Lower leg skin (tissue), 4 donors: ENCODE measurements around the gene DGKE. TPM values are rescaled to one million over a fixed set of nuclear protein-coding genes. Genes with fewer than 3 reads are reported as not detected.
A peak's percentile ranks its signal among the peaks of the same experiment; 100 is the strongest.

ENCODE experiments used
- DNase-seq, 2 donors: peaks; one replicate each; pipeline ENCODE4 v3.0.0-alpha.2; 2019; ENCODE audit warnings: low spot score in 2 of 2
- H3K4me3 ChIP-seq: fragments of 200-600 bp; sonication (generic); 2 replicates; pipeline ENCODE4 v1.5.1; 2017; ENCODE audit warnings: mild to moderate bottlenecking, low read depth; ENCODE audit not compliant: poor library complexity, severe bottlenecking
- CTCF ChIP-seq, 3 donors: fragments of 450-650 bp; IDR thresholded peaks; one replicate each; pipeline ENCODE4 v1.5.1; 2016; ENCODE audit warnings: antibody characterized with exemption in 3 of 3, mild to moderate bottlenecking in 3 of 3, moderate library complexity in 2 of 3
- POLR2A ChIP-seq, 2 donors: fragments of 450-650 bp; IDR thresholded peaks; one replicate each; pipeline ENCODE4 v1.6.1; 2016 to 2017; ENCODE audit warnings: antibody characterized with exemption in 2 of 2, mild to moderate bottlenecking in 1 of 2, moderate library complexity in 1 of 2
- WGBS, 2 donors: methylation state at CpG; one replicate each; pipeline ENCODE4 v1.1.5; 2018; 5-methylcytosine and 5-hydroxymethylcytosine counted together
- intact Hi-C: fragments of 100-400 bp; cut with DNase I; formaldehyde crosslinking; loops from one replicate; pipeline ENCODE4 v1.15.0; 2023; ENCODE audit warnings: low total_unique reads
- total RNA-seq, 4 donors: library from RNA; depleted of rRNA; stranded (reverse); fragments of >200 nt; gene quantifications; one replicate each; pipeline ENCODE4 v1.1.0, GENCODE V29; 2016

Gene DGKE
- total RNA-seq, 4 donors from 2014 or later, result 2.5 to 5.7 (median 3.2) TPM

DNA sequence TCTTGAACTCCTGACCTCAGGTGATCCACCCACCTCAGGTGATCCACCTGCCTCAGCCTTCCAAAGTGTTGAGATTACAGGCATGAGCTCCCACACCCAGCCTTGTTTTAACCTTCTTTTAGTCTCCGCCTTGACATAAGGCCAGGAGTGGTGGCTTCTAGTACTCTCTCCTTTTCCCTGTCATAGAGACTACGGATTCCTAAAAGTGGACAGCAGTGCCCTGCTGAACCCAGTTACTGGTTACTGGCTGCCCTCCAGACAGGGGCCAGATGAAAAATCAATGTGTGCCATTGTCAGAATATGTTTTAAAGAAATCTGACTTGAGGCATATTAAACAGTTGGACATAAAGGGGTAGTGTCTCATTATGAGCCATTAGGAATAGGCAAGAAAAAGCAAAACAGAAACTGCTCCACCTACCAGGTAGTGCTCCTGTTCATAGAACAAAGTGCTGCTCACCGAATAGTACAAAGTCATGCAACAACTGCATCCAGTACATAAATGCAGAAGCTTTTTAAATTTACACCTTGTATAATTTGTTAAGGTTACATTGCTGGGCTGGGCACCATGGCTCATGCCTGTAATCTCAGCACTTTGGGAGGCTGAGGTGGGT, 47.8 kb downstream of the DGKE start:
- no peak for DNase-seq

DNA sequence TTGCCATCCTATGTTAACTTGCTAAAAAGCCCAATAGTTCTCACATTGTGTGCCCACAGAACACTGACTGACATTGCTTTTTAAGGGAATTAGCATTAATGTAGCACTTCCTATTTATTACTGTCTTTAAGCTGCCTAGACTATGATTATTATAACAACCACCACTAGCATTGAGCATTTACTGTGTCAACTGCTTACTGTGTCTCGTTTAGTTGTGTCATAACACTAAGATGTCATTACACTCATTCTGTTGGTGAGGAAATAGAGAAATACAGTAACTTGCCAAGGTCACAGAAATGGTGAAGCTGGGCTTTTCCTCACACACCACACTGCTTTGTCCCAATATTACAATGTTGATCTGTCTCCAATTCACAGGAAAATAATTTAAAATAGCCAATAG, 49.7 kb downstream of the DGKE start:
- TF ChIP-seq CTCF (IDR thresholded peaks at IDR 0.05), result no peak
- no peak for TF ChIP-seq POLR2A (IDR thresholded peaks at IDR 0.05)
- DNase-seq, result no peak
- H3K4me3 ChIP-seq, result no peak overlapping the region
- WGBS, 2 donors, result 48 to 51% methylated on average over 1 of the region's 1 CpG
- intact Hi-C loops, result no loop called here

More for the DNA sequence above, 47.8 kb downstream of the DGKE start:
- intact Hi-C loops, result no loop called here
- 86 to 90% methylated on average over 3 of the region's 3 CpGs for WGBS, 2 donors
- TF ChIP-seq POLR2A (IDR thresholded peaks at IDR 0.05) (no peak), CTCF (IDR thresholded peaks at IDR 0.05) (no peak)
- H3K4me3 ChIP-seq, result no peak overlapping the region

- peak in 1 of 2 donors; percentile 80 for DNase-seq
- 85 to 87% methylated on average over 6 of the region's 6 CpGs for WGBS, 2 donors
- intact Hi-C loops, result no loop called here
- no peak for TF ChIP-seq CTCF (IDR thresholded peaks at IDR 0.05)
- TF ChIP-seq POLR2A (IDR thresholded peaks at IDR 0.05), result no peak
- no peak overlapping the region for H3K4me3 ChIP-seq
Measured at GRCh38 chr17:56884483-56885311, 50.7 kb downstream of the DGKE start.

DNA sequence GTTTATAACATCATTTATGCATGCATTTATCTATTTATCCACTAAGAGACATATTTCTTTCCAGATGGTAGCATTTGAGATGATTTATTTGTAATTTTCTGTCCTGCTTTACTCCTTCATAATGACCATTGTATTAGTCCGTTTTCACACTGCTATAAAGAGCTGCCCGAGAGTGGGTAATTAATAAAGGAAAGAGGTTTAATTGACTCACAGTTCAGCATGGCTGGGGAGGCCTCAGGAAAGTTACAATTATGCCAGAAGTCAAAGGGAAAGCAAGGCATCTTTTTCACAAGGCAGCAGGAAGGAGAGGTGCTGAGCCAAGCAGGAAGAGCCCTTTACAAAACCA, 51.3 kb downstream of the DGKE start:
- TF ChIP-seq CTCF (IDR thresholded peaks at IDR 0.05) (no peak), POLR2A (IDR thresholded peaks at IDR 0.05) (no peak)
- no peak for DNase-seq
- intact Hi-C loops, result no loop called here
- no peak overlapping the region for H3K4me3 ChIP-seq
- 76 to 80% methylated on average over 2 of the region's 2 CpGs for WGBS, 2 donors

GRCh38 chr17:56886288-56886731, 52.4 kb downstream of the DGKE start:
- intact Hi-C loops, result no loop called here
- H3K4me3 ChIP-seq, result no peak overlapping the region
- no peak for TF ChIP-seq CTCF (IDR thresholded peaks at IDR 0.05)
- TF ChIP-seq POLR2A (IDR thresholded peaks at IDR 0.05), result no peak
- peak in 1 of 2 donors; percentile 54 for DNase-seq
- 60 to 73% methylated on average over 2 of the region's 2 CpGs for WGBS, 2 donors
